Keratinocyte (primary cell): ENCODE data around the gene OCIAD1.
"Not testable (repeated sequence)": the region's sequence is repeated elsewhere in the genome, so short reads cannot be mapped to it uniquely, and the experiment has no call there.

Experiments used
- CTCF ChIP-seq, 3 experiments: IDR thresholded peaks in 1 of 3; conservative IDR thresholded peaks in 1 of 3; optimal IDR thresholded peaks in 1 of 3; 2 replicates in 2 of 3; 3 replicates in 1 of 3; pipeline versions ENCODE3 to v1.5.1; 2011; ENCODE audit warnings: low read length in 3 of 3, mild to moderate bottlenecking in 3 of 3, moderate library complexity in 2 of 3, control low read depth in 1 of 3, inconsistent platforms in 1 of 3; ENCODE audit not compliant: insufficient read depth in 2 of 3; ENCODE audit errors: extremely low read depth in 1 of 3
- EZH2 ChIP-seq: IDR thresholded peaks from one replicate; pipeline ENCODE4 v1.6.1; 2012; ENCODE audit warnings: inconsistent platforms, mild to moderate bottlenecking, low read length, moderate library complexity

GRCh38 chr4:48848799-48849198 is 17.9 kb downstream of the OCIAD1 start:
- not testable (repeated sequence) for TF ChIP-seq CTCF (optimal IDR thresholded peaks at IDR 0.05 in 1 of 3, IDR thresholded peaks at IDR 0.05 in 1 of 3, conservative IDR thresholded peaks at IDR 0.05 in 1 of 3; ENCODE audit: extremely low read depth in 1 of 3, insufficient read depth in 2 of 3, low read length in 3 of 3); EZH2
